Right lung (tissue), 5 donors: ENCODE measurements around the gene HMX1. TPM values are rescaled to one million over a fixed set of nuclear protein-coding genes. Genes with fewer than 3 reads are reported as not detected.

ENCODE experiments used
- DNase-seq, 2 donors: peaks; one replicate each; pipeline ENCODE4 v3.0.0-alpha.2; 2013
- polyA plus RNA-seq, 5 donors: library from polyadenylated mRNA; unstranded; fragments of 120-200 nt; gene quantifications; one replicate each; pipeline versions ENCODE4 v1.2.1 to v1.2.3, GENCODE V29; 2013; ENCODE audit warnings: inconsistent platforms in 1 of 5, low replicate concordance in 1 of 5; ENCODE audit not compliant: insufficient read length in 5 of 5, insufficient read depth in 1 of 5

Gene HMX1
- polyA plus RNA-seq, 5 donors = not detected

GRCh38 chr4:8910100-8910821 is 38.6 kb upstream of the HMX1 start:
- DNase-seq = no peak

- no peak for DNase-seq
Measured at GRCh38 chr4:8909548-8909947, 37.9 kb upstream of the HMX1 start.

- DNase-seq = no peak
Measured at GRCh38 chr4:8908206-8908893, 36.7 kb upstream of the HMX1 start.

GRCh38 chr4:8907596-8908205 is 36.1 kb upstream of the HMX1 start:
- no peak for DNase-seq

GRCh38 chr4:8906991-8907595 is 35.5 kb upstream of the HMX1 start:
- DNase-seq = no peak

- no peak for DNase-seq
Measured at GRCh38 chr4:8906668-8906970, 35.0 kb upstream of the HMX1 start.

- no peak for DNase-seq
Measured at GRCh38 chr4:8905773-8906667, 34.4 kb upstream of the HMX1 start.

- no peak for DNase-seq
Measured at GRCh38 chr4:8905226-8905772, 33.7 kb upstream of the HMX1 start.

GRCh38 chr4:8904666-8905065 is 33.0 kb upstream of the HMX1 start:
- DNase-seq = no peak

GRCh38 chr4:8904041-8904501 is 32.4 kb upstream of the HMX1 start:
- DNase-seq = no peak

- no peak for DNase-seq
Measured at GRCh38 chr4:8901335-8901734, 29.7 kb upstream of the HMX1 start.

GRCh38 chr4:8900588-8900987 is 28.9 kb upstream of the HMX1 start:
- no peak for DNase-seq

- DNase-seq = no peak
Measured at GRCh38 chr4:8898419-8898818, 26.8 kb upstream of the HMX1 start.

- DNase-seq = no peak
Measured at GRCh38 chr4:8897251-8898167, 25.9 kb upstream of the HMX1 start.

- DNase-seq = no peak
Measured at GRCh38 chr4:8896506-8896905, 24.9 kb upstream of the HMX1 start.

- no peak for DNase-seq
Measured at GRCh38 chr4:8896071-8896470, 24.4 kb upstream of the HMX1 start.

GRCh38 chr4:8895295-8895694 is 23.7 kb upstream of the HMX1 start:
- DNase-seq = no peak

- DNase-seq = no peak
Measured at GRCh38 chr4:8894424-8894816, 22.8 kb upstream of the HMX1 start.

GRCh38 chr4:8893624-8894423 is 22.2 kb upstream of the HMX1 start:
- DNase-seq = no peak
